Calu3 (cell line): ENCODE data around the gene DLGAP1. TPM values are rescaled to one million over a fixed set of nuclear protein-coding genes. Genes with fewer than 3 reads are reported as not detected.

Experiments
- BruUV-seq: library from RNA; stranded (reverse); fragments of 400-500 nt; replicated peaks from 2 replicates; lab custom pipeline; 2021; lab: Mats Ljungman, UMichigan
- CTCF ChIA-PET: fragments of 300-600 bp; sonication (Branson Sonifier 250); formaldehyde crosslinking; loops from one replicate; lab custom pipeline; 2022; ENCODE audit warnings: antibody characterized with exemption; lab: Charles Lee
- DNase-seq: peaks from one replicate; pipeline ENCODE4 v3.0.0; 2022
- H3K27ac Mint-ChIP-seq: one replicate; pipeline ENCODE4 v1.8.0; 2022; ENCODE audit warnings: mixed read lengths; ENCODE audit not compliant: unreplicated experiment
- H3K27me3 Mint-ChIP-seq: one replicate; pipeline ENCODE4 v1.8.0; 2022; ENCODE audit warnings: mixed read lengths; ENCODE audit not compliant: unreplicated experiment
- H3K36me3 Mint-ChIP-seq: one replicate; pipeline ENCODE4 v1.8.0; 2022; ENCODE audit warnings: mild to moderate bottlenecking, moderate library complexity, mixed read lengths; ENCODE audit not compliant: insufficient read depth, unreplicated experiment
- H3K4me1 Mint-ChIP-seq: one replicate; pipeline ENCODE4 v1.8.0; 2022; ENCODE audit warnings: mild to moderate bottlenecking, low read depth, mixed read lengths; ENCODE audit not compliant: unreplicated experiment
- H3K4me3 Mint-ChIP-seq: one replicate; pipeline ENCODE4 v1.8.0; 2022; ENCODE audit warnings: mild to moderate bottlenecking, low read depth, moderate library complexity, mixed read lengths; ENCODE audit not compliant: unreplicated experiment
- H3K9me3 Mint-ChIP-seq: one replicate; pipeline ENCODE4 v1.8.0; 2022; ENCODE audit warnings: low read depth, mixed read lengths; ENCODE audit not compliant: unreplicated experiment
- CTCF ChIP-seq: fragments of 200-600 bp; IDR thresholded peaks from one replicate; pipeline ENCODE4 v1.8.0; 2022; ENCODE audit warnings: antibody characterized with exemption; ENCODE audit not compliant: unreplicated experiment
- intact Hi-C: fragments of 100-400 bp; cut with micrococcal nuclease; formaldehyde crosslinking; loops from one replicate; pipeline ENCODE4 v1.10.0; 2022; ENCODE audit not compliant: unreplicated experiment
- total RNA-seq: library from RNA; stranded (reverse); gene quantifications from 2 replicates; pipeline ENCODE4 v1.2.3, GENCODE V29; 2022

DLGAP1 gene
- total RNA-seq, 1 experiment from 2014 or later, result 9.0 TPM

GRCh38 chr18:3748086-3748485 is 707.0 kb downstream of the DLGAP1 start:
- TF ChIP-seq CTCF, result no peak
- intact Hi-C loops, result no loop called here
- no peak for DNase-seq
- H3K36me3 Mint-ChIP-seq, result peaks cover 6% of the 10 kb centered on the region
- peak overlapping the region; percentile 55 for H3K4me3 Mint-ChIP-seq
- BruUV-seq, result no TSS peak
- H3K27me3 Mint-ChIP-seq, result no peaks in the 10 kb centered on the region
- CTCF ChIA-PET, result no interaction called here
- peaks cover 18% of the 10 kb centered on the region for H3K4me1 Mint-ChIP-seq
- H3K9me3 Mint-ChIP-seq, result peaks cover 2% of the 10 kb centered on the region
- H3K27ac Mint-ChIP-seq, result peak overlapping the region; percentile 76

- BruUV-seq, result no TSS peak
- Mint-ChIP-seq H3K4me3 (peak overlapping the region; percentile 55), H3K9me3 (peaks cover 2% of the 10 kb centered on the region), H3K27me3 (no peaks in the 10 kb centered on the region), H3K4me1 (peaks cover 14% of the 10 kb centered on the region), H3K36me3 (peaks cover 6% of the 10 kb centered on the region), H3K27ac (peak overlapping the region; percentile 76)
- intact Hi-C loops, result no loop called here
- CTCF ChIA-PET, result no interaction called here
- TF ChIP-seq CTCF, result no peak
- DNase-seq, result peak; percentile 31
Measured at GRCh38 chr18:3747176-3747973, 707.7 kb downstream of the DLGAP1 start.

- Mint-ChIP-seq H3K27ac (no peak overlapping the region), H3K4me3 (no peak overlapping the region), H3K9me3 (peaks cover 4% of the 10 kb centered on the region), H3K4me1 (peaks cover 6% of the 10 kb centered on the region), H3K27me3 (no peaks in the 10 kb centered on the region), H3K36me3 (peaks cover under 1% of the 10 kb centered on the region)
- DNase-seq, result no peak
- TF ChIP-seq CTCF, result no peak
- CTCF ChIA-PET, result no interaction called here
- no TSS peak for BruUV-seq
- intact Hi-C loops, result no loop called here
Measured at GRCh38 chr18:3742541-3742940, 712.6 kb downstream of the DLGAP1 start.

- CTCF ChIA-PET, result no interaction called here
- intact Hi-C loops, result no loop called here
- no peak overlapping the region for H3K27ac Mint-ChIP-seq
- peaks cover 4% of the 10 kb centered on the region for H3K9me3 Mint-ChIP-seq
- H3K27me3 Mint-ChIP-seq, result no peaks in the 10 kb centered on the region
- TF ChIP-seq CTCF, result no peak
- H3K4me1 Mint-ChIP-seq, result no peaks in the 10 kb centered on the region
- no peaks in the 10 kb centered on the region for H3K36me3 Mint-ChIP-seq
- BruUV-seq, result no TSS peak
- H3K4me3 Mint-ChIP-seq, result no peak overlapping the region
- DNase-seq, result no peak
Measured at GRCh38 chr18:3741333-3741732, 713.8 kb downstream of the DLGAP1 start.
